Lung (tissue), 12 donors: ENCODE results near the gene HNRNPL. TPM values are rescaled to one million over a fixed set of nuclear protein-coding genes. Genes with fewer than 3 reads are reported as not detected.

Experiments used
- ATAC-seq: fragments of 200-7000 bp; cut with Tn5 transposase; one replicate; pipeline ENCODE4 v1.9.1; 2020; ENCODE audit warnings: moderate number of reproducible peaks; ENCODE audit not compliant: insufficient read depth, low FRiP score
- DNase-seq, 3 donors: peaks; one replicate each; pipeline ENCODE4 v3.0.0-alpha.2; 2013 to 2017
- H3K27ac ChIP-seq, 2 donors: one replicate each; pipeline ENCODE4 v1.5.1; 2013; ENCODE audit warnings: mild to moderate bottlenecking in 2 of 2, moderate library complexity in 2 of 2, control low read depth in 1 of 2, inconsistent platforms in 1 of 2, low read depth in 1 of 2, low read length in 1 of 2
- H3K27me3 ChIP-seq, 3 donors: one replicate each; pipeline ENCODE4 v1.5.1; 2013; ENCODE audit warnings: low read length in 2 of 3; ENCODE audit not compliant: control insufficient read depth in 3 of 3, insufficient read depth in 3 of 3
- H3K36me3 ChIP-seq, 4 donors: one replicate each; pipeline ENCODE4 v1.5.1; 2013; ENCODE audit warnings: low read length in 4 of 4, mild to moderate bottlenecking in 1 of 4, moderate library complexity in 1 of 4; ENCODE audit not compliant: control insufficient read depth in 4 of 4, insufficient read depth in 4 of 4
- H3K4me1 ChIP-seq, 5 donors: one replicate each; pipeline ENCODE4 v1.5.1; 2013; ENCODE audit warnings: low read length in 5 of 5, mild to moderate bottlenecking in 2 of 5, moderate library complexity in 1 of 5; ENCODE audit not compliant: control insufficient read depth in 5 of 5, insufficient read depth in 5 of 5
- H3K4me3 ChIP-seq: one replicate; pipeline ENCODE4 v1.5.1; 2013; ENCODE audit warnings: mild to moderate bottlenecking, control low read depth, moderate library complexity
- H3K9ac ChIP-seq, 2 donors: one replicate each; pipeline ENCODE4 v1.5.1; 2013; ENCODE audit warnings: low read length in 2 of 2, control low read depth in 1 of 2; ENCODE audit not compliant: insufficient read depth in 1 of 2
- H3K9me3 ChIP-seq, 4 donors: one replicate each; pipeline ENCODE4 v1.5.1; 2013; ENCODE audit warnings: low read length in 3 of 4, mild to moderate bottlenecking in 1 of 4, moderate library complexity in 1 of 4; ENCODE audit not compliant: control insufficient read depth in 4 of 4, insufficient read depth in 3 of 4
- CTCF ChIP-seq: IDR thresholded peaks from 2 replicates; pipeline ENCODE4 v1.5.1; 2012; ENCODE audit warnings: mild to moderate bottlenecking; ENCODE audit errors: control extremely low read depth, extremely low read depth
- WGBS, 2 donors: extraction: QIAGEN DNeasy Blood & Tissue Kit; methylation state at CpG; one replicate each; pipeline ENCODE4 v1.1.7; 2013; 5-methylcytosine and 5-hydroxymethylcytosine counted together
- polyA plus RNA-seq, 2 donors: library from polyadenylated mRNA; stranded (reverse); fragments of 200-250 nt; gene quantifications; one replicate each; pipeline ENCODE4 v1.2.1, GENCODE V29; 2013
- total RNA-seq, 2 donors: library from RNA; depleted of rRNA in 1 of 2; stranded (reverse); fragments of >200 nt in 1 of 2; gene quantifications; one replicate each; pipeline ENCODE4 v1.2.1, GENCODE V29; 2014 to 2021
- donor health status: control.
- donor health status: control.
- donor health status: Bipolar disorder and iron deficiency.
- donor health status: healthy.
- donor health status: DM: yes; HTN: yes; CAD: no.

The HNRNPL gene
- total and polyA plus RNA-seq, 4 donors: 169 to 298 (median 209) TPM

DNA sequence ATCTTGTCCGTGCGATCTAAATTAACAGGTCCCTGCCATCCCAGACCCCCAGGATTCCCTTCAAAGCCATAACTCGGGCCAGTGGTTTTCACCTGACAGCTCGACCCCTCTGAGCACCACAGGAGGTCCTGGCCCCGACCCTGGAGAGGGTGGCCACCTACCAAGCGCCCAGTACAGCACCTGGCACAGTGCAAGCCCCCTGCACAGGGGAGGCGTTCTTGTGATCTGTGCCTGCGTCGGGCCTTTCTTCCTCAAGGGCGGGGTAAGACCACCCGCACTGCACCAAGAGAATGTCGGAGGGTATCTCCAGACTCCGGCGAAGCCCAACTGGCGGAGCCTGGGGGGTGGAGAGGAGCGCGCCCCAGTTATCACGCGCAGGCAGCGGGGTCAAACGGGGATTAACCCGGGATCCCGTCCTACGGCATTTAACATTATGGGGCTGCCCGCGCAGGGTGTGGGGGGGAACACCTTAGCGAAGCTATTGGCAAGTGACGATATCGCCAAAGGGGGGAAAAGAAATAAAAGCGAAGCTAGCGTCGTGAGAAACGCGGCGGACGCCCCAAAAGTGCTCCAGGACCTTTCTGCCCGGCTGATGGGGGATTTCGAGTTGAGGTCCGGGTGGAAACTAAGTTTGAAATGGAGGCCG is 1.3 kb upstream of the HNRNPL start:
- ATAC-seq (no peak), DNase-seq (peak; percentile 46 to 56 (median 53))
- H3K27me3 ChIP-seq: no peaks in the 10 kb centered on the region
- peak overlapping the region; percentile 82 to 98 for H3K9ac ChIP-seq
- peak overlapping the region; percentile 62 for H3K4me3 ChIP-seq
- WGBS, 2 donors: 0 to 1% methylated on average over 40 of the region's 40 CpGs
- peak overlapping the region; percentile 97 to 98 for H3K27ac ChIP-seq
- peaks cover 4 to 33% (median 9%) of the 10 kb centered on the region in 5 donors for H3K4me1 ChIP-seq
- no peak for TF ChIP-seq CTCF
- H3K9me3 ChIP-seq: no peaks in the 10 kb centered on the region
- peaks cover 12 to 17% (median 13%) of the 10 kb centered on the region in 4 donors for H3K36me3 ChIP-seq

- TF ChIP-seq CTCF: no peak
- Histone ChIP-seq H3K36me3 (peaks cover 14 to 23% (median 19%) of the 10 kb centered on the region in 4 donors), H3K4me3 (peak overlapping the region; percentile 62), H3K4me1 (peaks cover 4 to 33% (median 9%) of the 10 kb centered on the region in 5 donors), H3K9ac (peak overlapping the region; percentile 82 to 98), H3K27me3 (no peaks in the 10 kb centered on the region), H3K27ac (peak overlapping the region; percentile 97 to 98), H3K9me3 (no peaks in the 10 kb centered on the region)
- DNase-seq (peak; percentile 100), ATAC-seq (peak; percentile 83)
- 0% methylated on average over 26 of the region's 26 CpGs for WGBS, 2 donors
Measured at GRCh38 chr19:38850436-38850975, 720 bp upstream of the HNRNPL start.

- H3K4me3 ChIP-seq: peak overlapping the region; percentile 85
- ATAC-seq (peak; percentile 39), DNase-seq (peak; percentile 98 to 99 (median 98))
- H3K36me3 ChIP-seq: peaks cover 26 to 31% (median 28%) of the 10 kb centered on the region in 4 donors
- H3K27me3 ChIP-seq: no peaks in the 10 kb centered on the region
- TF ChIP-seq CTCF: no peak
- H3K9me3 ChIP-seq: no peaks in the 10 kb centered on the region
- 0% methylated on average over 52 to 76 of the region's 76 CpGs for WGBS, 2 donors
- H3K4me1 ChIP-seq: peaks cover 4 to 33% (median 9%) of the 10 kb centered on the region in 5 donors
- peak overlapping the region; percentile 72 to 76 for H3K9ac ChIP-seq
- H3K27ac ChIP-seq: peak overlapping the region; percentile 99 to 100
Measured at GRCh38 chr19:38849147-38849859, 483 bp downstream of the HNRNPL start.
